ENCODE data around the gene ODC1.

GRCh38 chr2:10390369-10390801 lies 57.7 kb downstream of the ODC1 start:
- TF ChIP-seq RAD21 (IDR thresholded peaks at IDR 0.05; ENCODE audit: low read length) = no peak
- TF ChIP-seq CTCF (IDR thresholded peaks at IDR 0.05) = no peak
- TF ChIP-seq REST (IDR thresholded peaks at IDR 0.05; ENCODE audit: low read depth, low read length) = no peak
- no peak for TF ChIP-seq SMC3 (IDR thresholded peaks at IDR 0.05; ENCODE audit: low read depth, low read length)
- TF ChIP-seq YY1 (IDR thresholded peaks at IDR 0.05; ENCODE audit: low read depth) = no peak
- no peak for TF ChIP-seq CHD2 (IDR thresholded peaks at IDR 0.05; ENCODE audit: low read length, partially characterized antibody)
- TF ChIP-seq SIN3A (IDR thresholded peaks at IDR 0.05; ENCODE audit: borderline replicate concordance, low read depth, low read length) = no peak
- no peak for TF ChIP-seq PBX3 (IDR thresholded peaks at IDR 0.05)
- no peak for TF ChIP-seq POLR2AphosphoS5 (IDR thresholded peaks at IDR 0.05; ENCODE audit: low read depth, low read length)
- no peak for TF ChIP-seq IRF3 (IDR thresholded peaks at IDR 0.05; ENCODE audit: low read depth, low read length)
- TF ChIP-seq USF2 (IDR thresholded peaks at IDR 0.05; ENCODE audit: borderline replicate concordance, low read depth, low read length) = no peak
- TF ChIP-seq TAF1 (IDR thresholded peaks at IDR 0.05; ENCODE audit: borderline replicate concordance, low read depth, low read length) = no peak
- no peak for TF ChIP-seq TCF12 (IDR thresholded peaks at IDR 0.05)
- TF ChIP-seq JUND (IDR thresholded peaks at IDR 0.05) = no peak
